SK-N-SH (cell line): ENCODE results near the gene NPRL2.

Experiments used
- CTCF ChIP-seq: fragments of 200-600 bp; sonication (generic); IDR thresholded peaks from 2 replicates; pipeline ENCODE4 v1.6.1; 2017; ENCODE audit warnings: antibody characterized with exemption, mild to moderate bottlenecking, moderate library complexity
- EP300 ChIP-seq, 2 experiments: IDR thresholded peaks; 2 replicates each; pipeline versions ENCODE4 v1.4.0 to v1.6.1; 2012; ENCODE audit warnings: borderline replicate concordance in 1 of 2, low read depth in 1 of 2, low read length in 1 of 2
- EZH2phosphoT487 ChIP-seq: fragments of 200-600 bp; sonication (generic); IDR thresholded peaks from 2 replicates; pipeline ENCODE4 v1.6.1; 2017; ENCODE audit warnings: low read depth, mixed run types, mild to moderate bottlenecking, antibody characterized with exemption, moderate library complexity, borderline replicate concordance
- GABPA ChIP-seq: IDR thresholded peaks from 2 replicates; pipeline ENCODE4 v1.4.0; 2012; ENCODE audit warnings: low read depth, mild to moderate bottlenecking
- POLR2AphosphoS5 ChIP-seq: IDR thresholded peaks from 2 replicates; pipeline ENCODE4 v1.6.1; 2012; ENCODE audit warnings: low read depth, low read length
- RCOR1 ChIP-seq: fragments of 150-350 bp; IDR thresholded peaks from 2 replicates; pipeline ENCODE4 v1.6.1; 2017; ENCODE audit warnings: antibody characterized with exemption, low read length
- RFX5 ChIP-seq: IDR thresholded peaks from 2 replicates; pipeline ENCODE4 v1.6.1; 2012; ENCODE audit warnings: mild to moderate bottlenecking, improper control_type of control experiment, low read length
- TAF1 ChIP-seq: IDR thresholded peaks from 2 replicates; pipeline ENCODE4 v1.6.1; 2012; ENCODE audit warnings: low read depth, mild to moderate bottlenecking, low read length, moderate library complexity, borderline replicate concordance
- USF2 ChIP-seq: fragments of 150-350 bp; IDR thresholded peaks from 2 replicates; pipeline ENCODE4 v1.6.1; 2017; ENCODE audit warnings: antibody characterized with exemption, low read length, low read depth, borderline replicate concordance
- YY1 ChIP-seq: IDR thresholded peaks from 2 replicates; pipeline ENCODE4 v1.4.0; 2012; ENCODE audit warnings: low read depth, mild to moderate bottlenecking
- TF ChIP-seq, protein P1 (sequence below): IDR thresholded peaks from 2 replicates; pipeline ENCODE4 v1.4.0; 2012; ENCODE audit warnings: low read depth, borderline replicate concordance
- TF ChIP-seq, protein P2 (sequence below): IDR thresholded peaks from 2 replicates; pipeline ENCODE4 v1.6.1; 2012; ENCODE audit warnings: mild to moderate bottlenecking, low read depth, low read length, moderate library complexity

- TF ChIP-seq CTCF (no peak), RCOR1 (no peak), POLR2AphosphoS5 (no peak), USF2 (no peak), EP300 (IDR thresholded peaks at IDR 0.05; ENCODE audit: borderline replicate concordance in 1 of 2, low read depth in 1 of 2, low read length in 1 of 2) (no peak), RFX5 (no peak), YY1 (no peak), EZH2phosphoT487 (no peak), GABPA (no peak), TAF1 (no peak)
- TF ChIP-seq, protein P1, sequence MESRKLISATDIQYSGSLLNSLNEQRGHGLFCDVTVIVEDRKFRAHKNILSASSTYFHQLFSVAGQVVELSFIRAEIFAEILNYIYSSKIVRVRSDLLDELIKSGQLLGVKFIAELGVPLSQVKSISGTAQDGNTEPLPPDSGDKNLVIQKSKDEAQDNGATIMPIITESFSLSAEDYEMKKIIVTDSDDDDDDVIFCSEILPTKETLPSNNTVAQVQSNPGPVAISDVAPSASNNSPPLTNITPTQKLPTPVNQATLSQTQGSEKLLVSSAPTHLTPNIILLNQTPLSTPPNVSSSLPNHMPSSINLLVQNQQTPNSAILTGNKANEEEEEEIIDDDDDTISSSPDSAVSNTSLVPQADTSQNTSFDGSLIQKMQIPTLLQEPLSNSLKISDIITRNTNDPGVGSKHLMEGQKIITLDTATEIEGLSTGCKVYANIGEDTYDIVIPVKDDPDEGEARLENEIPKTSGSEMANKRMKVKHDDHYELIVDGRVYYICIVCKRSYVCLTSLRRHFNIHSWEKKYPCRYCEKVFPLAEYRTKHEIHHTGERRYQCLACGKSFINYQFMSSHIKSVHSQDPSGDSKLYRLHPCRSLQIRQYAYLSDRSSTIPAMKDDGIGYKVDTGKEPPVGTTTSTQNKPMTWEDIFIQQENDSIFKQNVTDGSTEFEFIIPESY, result no peak
- TF ChIP-seq, protein P2, sequence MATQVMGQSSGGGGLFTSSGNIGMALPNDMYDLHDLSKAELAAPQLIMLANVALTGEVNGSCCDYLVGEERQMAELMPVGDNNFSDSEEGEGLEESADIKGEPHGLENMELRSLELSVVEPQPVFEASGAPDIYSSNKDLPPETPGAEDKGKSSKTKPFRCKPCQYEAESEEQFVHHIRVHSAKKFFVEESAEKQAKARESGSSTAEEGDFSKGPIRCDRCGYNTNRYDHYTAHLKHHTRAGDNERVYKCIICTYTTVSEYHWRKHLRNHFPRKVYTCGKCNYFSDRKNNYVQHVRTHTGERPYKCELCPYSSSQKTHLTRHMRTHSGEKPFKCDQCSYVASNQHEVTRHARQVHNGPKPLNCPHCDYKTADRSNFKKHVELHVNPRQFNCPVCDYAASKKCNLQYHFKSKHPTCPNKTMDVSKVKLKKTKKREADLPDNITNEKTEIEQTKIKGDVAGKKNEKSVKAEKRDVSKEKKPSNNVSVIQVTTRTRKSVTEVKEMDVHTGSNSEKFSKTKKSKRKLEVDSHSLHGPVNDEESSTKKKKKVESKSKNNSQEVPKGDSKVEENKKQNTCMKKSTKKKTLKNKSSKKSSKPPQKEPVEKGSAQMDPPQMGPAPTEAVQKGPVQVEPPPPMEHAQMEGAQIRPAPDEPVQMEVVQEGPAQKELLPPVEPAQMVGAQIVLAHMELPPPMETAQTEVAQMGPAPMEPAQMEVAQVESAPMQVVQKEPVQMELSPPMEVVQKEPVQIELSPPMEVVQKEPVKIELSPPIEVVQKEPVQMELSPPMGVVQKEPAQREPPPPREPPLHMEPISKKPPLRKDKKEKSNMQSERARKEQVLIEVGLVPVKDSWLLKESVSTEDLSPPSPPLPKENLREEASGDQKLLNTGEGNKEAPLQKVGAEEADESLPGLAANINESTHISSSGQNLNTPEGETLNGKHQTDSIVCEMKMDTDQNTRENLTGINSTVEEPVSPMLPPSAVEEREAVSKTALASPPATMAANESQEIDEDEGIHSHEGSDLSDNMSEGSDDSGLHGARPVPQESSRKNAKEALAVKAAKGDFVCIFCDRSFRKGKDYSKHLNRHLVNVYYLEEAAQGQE, result no peak
These were observed 3.7 kb upstream of the NPRL2 start for GRCh38 chr3:50354186-50354764.
